ENCODE measurements around the gene MRM1.

DNA sequence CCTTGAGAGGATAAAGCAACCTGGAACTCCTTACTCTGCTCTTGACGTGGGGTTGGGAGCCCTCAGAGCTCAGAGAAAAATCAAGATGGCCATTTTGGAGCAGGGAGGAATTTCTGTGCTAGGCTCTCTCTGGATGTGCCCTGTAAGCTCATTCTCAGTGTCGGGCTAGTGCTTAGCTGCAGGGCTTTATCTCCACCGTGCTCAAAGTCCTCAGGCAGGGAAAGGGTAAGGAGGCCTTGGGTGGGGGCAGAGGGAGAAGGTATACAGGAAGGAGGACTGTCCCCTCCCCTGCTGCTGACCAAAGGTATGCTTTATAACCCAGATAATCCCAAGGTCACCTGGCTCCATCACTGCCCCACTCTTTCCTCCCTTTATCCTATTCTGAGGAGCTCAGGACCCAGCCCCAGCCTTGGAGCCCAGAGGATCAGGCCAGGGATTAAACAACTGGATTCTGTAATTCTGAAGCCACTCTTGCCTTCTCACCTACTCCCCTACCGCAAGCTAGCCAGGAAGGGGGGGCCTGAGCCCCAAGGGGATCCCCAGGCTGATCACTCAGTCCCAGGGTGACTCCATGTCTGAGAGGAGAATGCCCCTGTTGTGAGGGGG lies 8.6 kb upstream of the MRM1 start:
- no peak for TF ChIP-seq GATA2 (IDR thresholded peaks at IDR 0.05; ENCODE audit: low read depth, low read length)
- no peak for TF ChIP-seq GATA3 (IDR thresholded peaks at IDR 0.05; ENCODE audit: low read depth, low read length)

Measured in SH-SY5Y (cell line).